Smooth muscle cell (in vitro differentiated cells): Measurements from ENCODE around the gene LYSMD1. TPM values are rescaled to one million over a fixed set of nuclear protein-coding genes. Genes with fewer than 3 reads are reported as not detected.

Experiments used
- DNase-seq: peaks from one replicate; lab custom pipeline; 2025; ENCODE audit not compliant: unreplicated experiment; lab: John Stamatoyannopoulos, UW
- H2AFZ ChIP-seq: fragments of 200-600 bp; sonication (generic); 2 replicates; pipeline ENCODE4 v1.6.0; 2016; ENCODE audit warnings: antibody characterized with exemption, low read depth, mild to moderate bottlenecking
- H3F3A ChIP-seq: fragments of 200-600 bp; sonication (generic); 2 replicates; pipeline ENCODE4 v1.6.0; 2017; ENCODE audit warnings: antibody characterized with exemption, low read depth
- H3K27ac ChIP-seq: fragments of 200-600 bp; sonication (generic); 2 replicates; pipeline ENCODE4 v1.5.1; 2016; ENCODE audit warnings: low read depth, mild to moderate bottlenecking
- H3K27me3 ChIP-seq: fragments of 200-600 bp; sonication (generic); 2 replicates; pipeline ENCODE4 v1.6.1; 2016; ENCODE audit warnings: low read depth, mild to moderate bottlenecking
- H3K36me3 ChIP-seq: fragments of 200-600 bp; sonication (generic); 2 replicates; pipeline ENCODE4 v1.5.1; 2016; ENCODE audit warnings: low read depth
- H3K4me1 ChIP-seq: fragments of 200-600 bp; sonication (generic); 2 replicates; pipeline ENCODE4 v1.5.1; 2016; ENCODE audit warnings: low read depth
- H3K4me2 ChIP-seq: fragments of 200-600 bp; sonication (generic); 2 replicates; pipeline ENCODE4 v1.6.0; 2016; ENCODE audit warnings: mild to moderate bottlenecking
- H3K4me3 ChIP-seq: fragments of 200-600 bp; sonication (generic); 2 replicates; pipeline ENCODE4 v1.5.1; 2016; ENCODE audit warnings: mild to moderate bottlenecking
- H3K79me2 ChIP-seq: fragments of 200-600 bp; sonication (generic); 2 replicates; pipeline ENCODE4 v1.6.0; 2016; ENCODE audit warnings: low read depth, mild to moderate bottlenecking
- H3K9ac ChIP-seq: fragments of 200-600 bp; sonication (generic); 2 replicates; pipeline ENCODE4 v1.6.0; 2016; ENCODE audit warnings: low read depth
- H3K9me3 ChIP-seq: fragments of 200-600 bp; sonication (generic); replicated peaks from 2 replicates; pipeline ENCODE4 v1.5.1; 2016; ENCODE audit warnings: low read depth
- H4K20me1 ChIP-seq: fragments of 200-600 bp; sonication (generic); 2 replicates; pipeline ENCODE4 v1.6.0; 2016; ENCODE audit warnings: low read depth
- WGBS: methylation state at CpG from one replicate; pipeline ENCODE4 v1.1.7; 2016; ENCODE audit warnings: low lambda C conversion rate; 5-methylcytosine and 5-hydroxymethylcytosine counted together
- polyA plus RNA-seq: library from polyadenylated mRNA; unstranded; fragments of >200 nt; fragmentation: Nextera tagmentation; extraction: Ambion mirVana; gene quantifications from 2 replicates; pipeline ENCODE4 v1.2.1, GENCODE V29; 2016
- total RNA-seq: library from RNA; depleted of rRNA; stranded (reverse); fragments of >200 nt; gene quantifications from 2 replicates; pipeline ENCODE4 v1.2.3, GENCODE V29; 2014
- TF ChIP-seq, protein P1 (sequence below): fragments of 200-600 bp; sonication (generic); IDR thresholded peaks from 2 replicates; pipeline ENCODE4 v1.5.1; 2017; ENCODE audit warnings: borderline replicate concordance, mild to moderate bottlenecking, antibody characterized with exemption; ENCODE audit not compliant: insufficient read depth, poor library complexity, severe bottlenecking

Gene LYSMD1
- total and polyA plus RNA-seq, 2 experiments from 2014 or later: 2.5 to 9.7 TPM

DNA sequence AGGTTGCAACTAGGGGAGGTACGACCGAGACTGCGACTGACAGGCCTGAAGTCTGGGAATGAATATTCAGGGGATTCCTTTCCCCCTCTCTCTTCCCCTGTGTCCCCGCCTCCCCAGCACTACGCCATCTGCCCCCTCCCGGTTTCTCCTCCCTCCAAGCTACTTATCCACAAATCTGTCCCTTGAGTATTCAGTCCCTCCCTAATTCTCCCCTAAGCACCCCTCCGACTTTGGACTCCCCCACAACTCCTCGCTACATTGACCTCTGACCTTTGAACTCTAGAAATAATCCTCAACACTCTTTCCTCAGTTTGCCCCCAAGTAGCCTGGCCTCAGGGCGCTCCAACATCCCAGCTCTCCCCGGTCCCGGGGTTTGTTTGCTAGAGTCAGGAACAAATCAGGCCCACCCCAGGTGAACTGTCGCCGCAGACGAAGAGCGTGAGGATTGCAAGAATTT is 393 bp downstream of the LYSMD1 start:
- Histone ChIP-seq H3K36me3 (no peaks in the 10 kb centered on the region), H3K79me2 (peaks cover 6% of the 10 kb centered on the region), H3K4me2 (peak overlapping the region; percentile 96), H3K27me3 (no peaks in the 10 kb centered on the region), H3K9me3 (no peaks in the 10 kb centered on the region), H3K4me3 (peak overlapping the region; percentile 60), H4K20me1 (no peaks in the 10 kb centered on the region), H3K4me1 (peaks cover 12% of the 10 kb centered on the region), H3K27ac (peak overlapping the region; percentile 70), H2AFZ (peak overlapping the region; percentile 92), H3K9ac (peak overlapping the region; percentile 61), H3F3A (peaks cover 10% of the 10 kb centered on the region)
- TF ChIP-seq, protein P1, sequence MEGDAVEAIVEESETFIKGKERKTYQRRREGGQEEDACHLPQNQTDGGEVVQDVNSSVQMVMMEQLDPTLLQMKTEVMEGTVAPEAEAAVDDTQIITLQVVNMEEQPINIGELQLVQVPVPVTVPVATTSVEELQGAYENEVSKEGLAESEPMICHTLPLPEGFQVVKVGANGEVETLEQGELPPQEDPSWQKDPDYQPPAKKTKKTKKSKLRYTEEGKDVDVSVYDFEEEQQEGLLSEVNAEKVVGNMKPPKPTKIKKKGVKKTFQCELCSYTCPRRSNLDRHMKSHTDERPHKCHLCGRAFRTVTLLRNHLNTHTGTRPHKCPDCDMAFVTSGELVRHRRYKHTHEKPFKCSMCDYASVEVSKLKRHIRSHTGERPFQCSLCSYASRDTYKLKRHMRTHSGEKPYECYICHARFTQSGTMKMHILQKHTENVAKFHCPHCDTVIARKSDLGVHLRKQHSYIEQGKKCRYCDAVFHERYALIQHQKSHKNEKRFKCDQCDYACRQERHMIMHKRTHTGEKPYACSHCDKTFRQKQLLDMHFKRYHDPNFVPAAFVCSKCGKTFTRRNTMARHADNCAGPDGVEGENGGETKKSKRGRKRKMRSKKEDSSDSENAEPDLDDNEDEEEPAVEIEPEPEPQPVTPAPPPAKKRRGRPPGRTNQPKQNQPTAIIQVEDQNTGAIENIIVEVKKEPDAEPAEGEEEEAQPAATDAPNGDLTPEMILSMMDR: peak; percentile 7
- WGBS: 2% methylated on average over 13 of the region's 15 CpGs
- DNase-seq: peak; percentile 55

DNA sequence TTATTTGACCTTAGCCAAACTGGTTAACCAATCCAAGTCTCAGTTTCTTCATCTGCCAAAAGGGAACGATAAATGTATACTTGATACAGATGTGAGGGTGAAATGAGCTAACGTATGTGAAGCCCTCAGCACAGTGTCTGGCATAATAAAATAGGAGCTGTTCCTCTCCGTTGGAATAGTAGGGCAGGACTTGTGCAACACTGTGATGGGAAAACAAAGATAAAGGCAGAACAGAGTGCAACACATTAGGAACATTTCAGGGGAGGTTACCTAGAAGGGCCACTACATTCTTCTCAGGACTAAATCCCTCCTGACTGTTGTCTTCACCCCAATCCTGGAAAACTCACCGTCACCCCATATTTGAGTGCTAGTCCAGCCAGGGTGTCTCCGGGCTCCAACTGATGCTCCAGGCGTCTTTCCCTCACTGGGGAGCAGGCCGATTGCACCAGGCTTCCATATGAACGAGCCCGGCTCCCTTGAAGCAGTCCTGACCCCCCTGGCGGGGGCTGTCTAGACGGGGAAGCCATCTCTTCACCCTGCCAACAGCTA is 896 bp downstream of the LYSMD1 start:
- Histone ChIP-seq H3F3A (peaks cover 10% of the 10 kb centered on the region), H3K27me3 (no peaks in the 10 kb centered on the region), H3K9me3 (no peaks in the 10 kb centered on the region), H3K4me1 (peaks cover 12% of the 10 kb centered on the region), H3K27ac (peak overlapping the region; percentile 70), H2AFZ (peak overlapping the region; percentile 92), H4K20me1 (no peaks in the 10 kb centered on the region), H3K9ac (peak overlapping the region; percentile 61), H3K79me2 (peaks cover 6% of the 10 kb centered on the region), H3K4me2 (peak overlapping the region; percentile 96), H3K36me3 (no peaks in the 10 kb centered on the region), H3K4me3 (peak overlapping the region; percentile 60)
- no peak for DNase-seq
- TF ChIP-seq, protein P1: no peak
- 27% methylated on average over 11 of the region's 11 CpGs for WGBS

DNA sequence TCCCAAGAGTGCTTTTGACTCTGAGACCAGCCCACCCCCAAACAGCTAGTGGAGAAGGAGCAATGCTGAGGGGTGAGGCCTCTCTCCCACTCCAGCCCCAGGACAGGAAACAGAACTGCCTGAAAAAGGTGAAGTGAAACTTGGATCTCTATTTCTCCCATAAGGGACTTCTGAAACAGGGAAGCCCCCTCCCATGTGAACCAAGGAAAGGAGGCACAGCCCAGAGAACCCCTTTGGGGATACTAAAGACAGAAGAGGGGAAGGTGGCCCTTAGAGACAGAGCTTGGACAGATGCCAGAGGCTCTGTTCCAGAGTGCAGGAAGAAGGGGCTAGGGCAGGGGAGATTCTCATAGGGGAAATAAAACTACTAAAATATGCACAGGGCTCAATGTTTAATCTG is 6.3 kb downstream of the LYSMD1 start:
- Histone ChIP-seq H3K9ac (no peak overlapping the region), H3K27ac (no peak overlapping the region), H4K20me1 (no peaks in the 10 kb centered on the region), H3K79me2 (no peaks in the 10 kb centered on the region), H3K9me3 (no peaks in the 10 kb centered on the region), H2AFZ (no peak overlapping the region), H3K36me3 (no peaks in the 10 kb centered on the region), H3K4me1 (peaks cover under 1% of the 10 kb centered on the region), H3K4me2 (no peak overlapping the region), H3K27me3 (no peaks in the 10 kb centered on the region), H3K4me3 (no peak overlapping the region), H3F3A (peaks cover 4% of the 10 kb centered on the region)
- TF ChIP-seq, protein P1: no peak
- DNase-seq: no peak

DNA sequence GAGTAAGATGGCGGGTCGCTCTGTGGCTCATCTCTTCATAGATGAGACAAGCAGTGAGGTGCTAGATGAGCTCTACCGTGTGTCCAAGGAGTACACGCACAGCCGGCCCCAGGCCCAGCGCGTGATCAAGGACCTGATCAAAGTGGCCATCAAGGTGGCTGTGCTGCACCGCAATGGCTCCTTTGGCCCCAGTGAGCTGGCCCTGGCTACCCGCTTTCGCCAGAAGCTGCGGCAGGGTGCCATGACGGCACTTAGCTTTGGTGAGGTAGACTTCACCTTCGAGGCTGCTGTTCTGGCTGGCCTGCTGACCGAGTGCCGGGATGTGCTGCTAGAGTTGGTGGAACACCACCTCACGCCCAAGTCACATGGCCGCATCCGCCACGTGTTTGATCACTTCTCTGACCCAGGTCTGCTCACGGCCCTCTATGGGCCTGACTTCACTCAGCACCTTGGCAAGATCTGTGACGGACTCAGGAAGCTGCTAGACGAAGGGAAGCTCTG is 6.9 kb downstream of the LYSMD1 start:
- H3K27ac ChIP-seq: no peak overlapping the region
- H3K9me3 ChIP-seq: no peaks in the 10 kb centered on the region
- no peak overlapping the region for H2AFZ ChIP-seq
- peaks cover 4% of the 10 kb centered on the region for H3F3A ChIP-seq
- H3K36me3 ChIP-seq: no peaks in the 10 kb centered on the region
- H3K79me2 ChIP-seq: no peaks in the 10 kb centered on the region
- no peak overlapping the region for H3K9ac ChIP-seq
- H3K4me1 ChIP-seq: no peaks in the 10 kb centered on the region
- H3K27me3 ChIP-seq: no peaks in the 10 kb centered on the region
- DNase-seq: no peak
- H3K4me2 ChIP-seq: no peak overlapping the region
- TF ChIP-seq, protein P1: no peak
- no peaks in the 10 kb centered on the region for H4K20me1 ChIP-seq
- WGBS: 97% methylated on average over 22 of the region's 22 CpGs
- no peak overlapping the region for H3K4me3 ChIP-seq
